Psoas muscle (tissue), 8 donors: ENCODE data around the gene PRTFDC1. TPM values are rescaled to one million over a fixed set of nuclear protein-coding genes. Genes with fewer than 3 reads are reported as not detected.

Experiments
- ATAC-seq, 4 donors: fragments of 200-7000 bp; cut with Tn5 transposase; one replicate each; pipeline ENCODE4 v1.9.1; 2020; ENCODE audit warnings: moderate library complexity in 3 of 4, mild to moderate bottlenecking in 2 of 4
- DNase-seq, 2 donors: peaks; one replicate each; pipeline ENCODE4 v3.0.0-alpha.2; 2020
- H3K27ac ChIP-seq: fragments of 200-600 bp; one replicate; pipeline ENCODE4 v1.8.0; 2022
- H3K27me3 ChIP-seq, 3 donors: fragments of 200-600 bp in 1 of 3; one replicate each; pipeline versions ENCODE4 v1.6.1 to v1.8.0; 2013 to 2022; ENCODE audit warnings: low read length in 2 of 3, mild to moderate bottlenecking in 2 of 3, moderate library complexity in 1 of 3; ENCODE audit not compliant: insufficient read depth in 3 of 3
- H3K36me3 ChIP-seq, 2 donors: fragments of 200-600 bp in 1 of 2; one replicate each; pipeline versions ENCODE4 v1.6.1 to v1.8.0; 2013 to 2022; ENCODE audit warnings: low read depth in 1 of 2, mild to moderate bottlenecking in 1 of 2, moderate library complexity in 1 of 2; ENCODE audit not compliant: insufficient read depth in 1 of 2
- H3K4me1 ChIP-seq: fragments of 200-600 bp; one replicate; pipeline ENCODE4 v1.8.0; 2022
- H3K4me3 ChIP-seq: fragments of 200-600 bp; one replicate; pipeline ENCODE4 v1.8.0; 2022; ENCODE audit warnings: mild to moderate bottlenecking
- H3K9me3 ChIP-seq: fragments of 200-600 bp; one replicate; pipeline ENCODE4 v1.8.0; 2022
- WGBS, 3 donors: extraction: QIAGEN DNeasy Blood & Tissue Kit; methylation state at CpG; one replicate each; pipeline versions ENCODE4 v1.1.6 to v1.1.7; 2013; 5-methylcytosine and 5-hydroxymethylcytosine counted together
- intact Hi-C, 2 donors: fragments of 100-400 bp; cut with DNase I; formaldehyde crosslinking; loops; one replicate each; pipeline versions ENCODE4 v1.11.0 to v1.14.2; 2022
- polyA plus RNA-seq, 3 donors: library from polyadenylated mRNA; stranded (reverse); fragments of 200-250 nt; gene quantifications; one replicate each; pipeline ENCODE4 v1.2.3, GENCODE V29; 2013
- total RNA-seq, 4 donors: library from RNA; stranded (reverse); fragmentation: NEBNext Ultra II Directional in 2 of 4; extraction: Animal tissue kit (Norgen Biotek cat#: 25700) in 2 of 4; gene quantifications; one replicate each; pipeline versions ENCODE4 v1.2.1 to v1.2.4, GENCODE V29; 2021 to 2023
- TF ChIP-seq, protein P1 (sequence below): fragments of 200-600 bp; IDR thresholded peaks from one replicate; pipeline ENCODE4 v1.8.0; 2022; ENCODE audit warnings: antibody characterized with exemption
- donor health status: healthy with polysubstance abuse.
- donor health status: DM: no; HTN: no; CAD: no; lungs with moderate emphysema.
- donor health status: Bipolar disorder and iron deficiency.
- donor health status: healthy.
- donor health status: DM: yes; HTN: yes; CAD: no.
- donor health status: DM: no; HTN: no; CAD: no.
- donor health status: DM: no; HTN: no; CAD: no.
- donor health status: DM: yes; HTN: yes; CAD: no.

The PRTFDC1 gene
- total and polyA plus RNA-seq, 7 donors, result 0.14 to 0.84 (median 0.43) TPM

DNA sequence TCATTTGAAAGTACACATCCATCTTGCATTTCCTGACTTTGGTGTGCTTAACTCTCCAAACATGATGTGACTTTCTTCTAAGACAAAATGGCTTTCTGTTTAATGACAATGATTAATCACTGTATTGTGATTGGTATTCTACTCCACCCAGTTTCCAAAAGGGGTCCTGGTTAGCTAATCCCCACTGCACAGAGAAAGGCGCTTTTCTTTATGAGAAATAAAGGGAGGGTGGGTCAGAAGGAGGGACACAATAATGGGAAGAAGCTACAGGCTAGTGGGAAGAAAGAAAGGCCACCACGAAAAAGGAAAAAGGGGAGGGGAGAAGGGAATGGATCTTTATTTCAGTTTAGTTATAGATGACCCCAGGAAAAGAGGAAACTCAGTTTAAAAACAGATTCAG is 69.2 kb downstream of the PRTFDC1 start:
- Histone ChIP-seq H3K27ac (no peak overlapping the region), H3K36me3 (no peaks in the 10 kb centered on the region), H3K9me3 (no peaks in the 10 kb centered on the region), H3K4me3 (no peak overlapping the region), H3K4me1 (no peaks in the 10 kb centered on the region), H3K27me3 (no peaks in the 10 kb centered on the region)
- WGBS, 3 donors, result 57 to 80% (median 75%) methylated on average over 2 of the region's 2 CpGs
- ATAC-seq, result no peak
- DNase-seq, result no peak
- TF ChIP-seq, protein P1, sequence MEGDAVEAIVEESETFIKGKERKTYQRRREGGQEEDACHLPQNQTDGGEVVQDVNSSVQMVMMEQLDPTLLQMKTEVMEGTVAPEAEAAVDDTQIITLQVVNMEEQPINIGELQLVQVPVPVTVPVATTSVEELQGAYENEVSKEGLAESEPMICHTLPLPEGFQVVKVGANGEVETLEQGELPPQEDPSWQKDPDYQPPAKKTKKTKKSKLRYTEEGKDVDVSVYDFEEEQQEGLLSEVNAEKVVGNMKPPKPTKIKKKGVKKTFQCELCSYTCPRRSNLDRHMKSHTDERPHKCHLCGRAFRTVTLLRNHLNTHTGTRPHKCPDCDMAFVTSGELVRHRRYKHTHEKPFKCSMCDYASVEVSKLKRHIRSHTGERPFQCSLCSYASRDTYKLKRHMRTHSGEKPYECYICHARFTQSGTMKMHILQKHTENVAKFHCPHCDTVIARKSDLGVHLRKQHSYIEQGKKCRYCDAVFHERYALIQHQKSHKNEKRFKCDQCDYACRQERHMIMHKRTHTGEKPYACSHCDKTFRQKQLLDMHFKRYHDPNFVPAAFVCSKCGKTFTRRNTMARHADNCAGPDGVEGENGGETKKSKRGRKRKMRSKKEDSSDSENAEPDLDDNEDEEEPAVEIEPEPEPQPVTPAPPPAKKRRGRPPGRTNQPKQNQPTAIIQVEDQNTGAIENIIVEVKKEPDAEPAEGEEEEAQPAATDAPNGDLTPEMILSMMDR, result no peak
- intact Hi-C loops, result no loop called here

GRCh38 chr10:24882047-24882698 is 70.2 kb downstream of the PRTFDC1 start:
- WGBS, 3 donors, result 74 to 81% (median 79%) methylated on average over 11 of the region's 11 CpGs
- H3K4me1 ChIP-seq, result no peaks in the 10 kb centered on the region
- H3K4me3 ChIP-seq, result no peak overlapping the region
- intact Hi-C loops, result no loop called here
- H3K36me3 ChIP-seq, result no peaks in the 10 kb centered on the region
- H3K27ac ChIP-seq, result no peak overlapping the region
- no peak for ATAC-seq
- TF ChIP-seq, protein P1, result no peak
- no peak for DNase-seq
- no peaks in the 10 kb centered on the region for H3K27me3 ChIP-seq
- no peaks in the 10 kb centered on the region for H3K9me3 ChIP-seq

- Histone ChIP-seq H3K36me3 (no peaks in the 10 kb centered on the region), H3K9me3 (no peaks in the 10 kb centered on the region), H3K27me3 (no peaks in the 10 kb centered on the region), H3K4me1 (no peaks in the 10 kb centered on the region), H3K4me3 (no peak overlapping the region), H3K27ac (no peak overlapping the region)
- 89 to 96% (median 91%) methylated on average over 5 of the region's 5 CpGs for WGBS, 3 donors
- TF ChIP-seq, protein P1, result no peak
- ATAC-seq (no peak), DNase-seq (no peak)
- intact Hi-C loops, result no loop called here
These were observed 72.5 kb downstream of the PRTFDC1 start for GRCh38 chr10:24879861-24880260.

DNA sequence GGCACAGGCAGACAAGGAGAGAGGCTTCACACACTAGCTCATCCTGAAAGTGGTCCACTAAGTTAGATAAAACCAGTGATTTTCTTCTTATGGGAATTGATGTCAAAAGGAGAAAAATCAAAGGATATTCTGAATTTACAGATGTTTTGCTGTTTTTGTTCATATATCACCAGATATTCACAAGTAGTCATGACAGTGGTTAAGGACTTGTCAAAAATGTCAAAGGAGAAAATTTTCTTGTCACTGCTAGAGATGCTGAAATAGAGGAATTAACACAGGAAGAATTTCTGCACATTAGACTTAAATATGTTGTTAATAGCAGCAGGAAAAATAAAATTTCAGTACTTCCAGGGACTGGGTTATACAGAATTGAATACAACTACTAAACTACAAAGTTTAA is 78.3 kb downstream of the PRTFDC1 start:
- Histone ChIP-seq H3K36me3 (no peaks in the 10 kb centered on the region), H3K4me3 (no peak overlapping the region), H3K27ac (no peak overlapping the region), H3K9me3 (no peaks in the 10 kb centered on the region), H3K4me1 (peaks cover 5% of the 10 kb centered on the region), H3K27me3 (no peaks in the 10 kb centered on the region)
- ATAC-seq, result no peak
- TF ChIP-seq, protein P1, result no peak
- intact Hi-C loops, result no loop called here
- DNase-seq, result no peak

- peak overlapping the region; percentile 41 for H3K27ac ChIP-seq
- ATAC-seq, result peak; percentile 41 to 59 (median 47)
- H3K4me1 ChIP-seq, result peaks cover 5% of the 10 kb centered on the region
- no peaks in the 10 kb centered on the region for H3K36me3 ChIP-seq
- no peaks in the 10 kb centered on the region for H3K9me3 ChIP-seq
- no peaks in the 10 kb centered on the region for H3K27me3 ChIP-seq
- TF ChIP-seq, protein P1, result no peak
- H3K4me3 ChIP-seq, result no peak overlapping the region
- no peak for DNase-seq
- 28 to 38% (median 29%) methylated on average over 4 of the region's 4 CpGs for WGBS, 3 donors
- intact Hi-C loops, result no loop called here
These were observed 79.1 kb downstream of the PRTFDC1 start for GRCh38 chr10:24873281-24873683.
